ENCODE measurements around the gene TMEM116.

TMEM116 gene

DNA sequence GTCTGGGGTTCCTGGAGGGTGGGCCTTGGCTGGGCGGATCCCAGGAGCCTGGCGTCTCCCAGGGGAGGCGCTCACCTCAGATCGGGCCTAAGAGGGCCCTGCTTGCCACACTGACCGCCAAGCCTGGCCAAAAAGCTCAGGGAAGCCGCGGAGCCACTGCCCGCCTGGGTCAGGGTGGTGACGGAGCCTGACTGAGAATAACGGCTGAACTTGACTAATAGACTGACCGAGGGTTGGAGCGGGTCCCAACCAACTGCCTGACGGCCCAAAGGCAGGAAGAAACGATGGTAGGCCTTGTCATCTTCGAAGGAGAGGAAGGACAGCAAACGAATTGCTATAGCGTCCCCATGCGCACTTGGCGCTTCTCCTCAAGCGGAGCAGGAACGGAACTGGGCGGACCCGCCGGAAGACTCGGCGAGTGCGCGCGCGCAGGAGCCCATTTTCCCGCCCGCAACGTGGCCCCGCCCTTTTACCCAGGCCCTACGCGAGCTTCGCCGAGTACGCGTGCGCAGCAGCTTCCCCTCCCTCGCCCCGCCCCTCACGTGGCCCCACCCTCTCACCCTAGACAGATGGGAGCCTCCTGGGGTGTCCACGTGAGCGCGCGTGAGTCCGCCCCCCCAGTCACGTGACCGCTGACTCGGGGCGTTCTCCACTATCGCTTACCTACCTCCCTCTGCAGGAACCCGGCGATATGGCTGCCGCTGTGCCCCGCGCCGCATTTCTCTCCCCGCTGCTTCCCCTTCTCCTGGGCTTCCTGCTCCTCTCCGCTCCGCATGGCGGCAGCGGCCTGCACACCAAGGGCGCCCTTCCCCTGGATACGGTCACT, at the start of gene TMEM116, which contains the start of gene ERP29 (continued):
- TF ChIP-seq ZNF24 (tag by site-specific recombination; IDR thresholded peaks at IDR 0.05) (peak; percentile 57), ZNF121 (tag by site-specific recombination; IDR thresholded peaks at IDR 0.05) (0 out of 2 replicates have a peak, but pooled peaks have one; percentile 8), ZBTB7A (tag by site-specific recombination; IDR thresholded peaks at IDR 0.05; ENCODE audit: low read depth) (0 out of 2 replicates have a peak, but pooled peaks have one; percentile 20), KLF8 (tag by site-specific recombination; IDR thresholded peaks at IDR 0.05) (peak; percentile 95), EGR2 (tag by site-specific recombination; IDR thresholded peaks at IDR 0.05; ENCODE audit: low read depth) (peak; percentile 49), ZNF548 (tag by site-specific recombination; IDR thresholded peaks at IDR 0.05) (no peak), SP3 (tag by site-specific recombination; IDR thresholded peaks at IDR 0.05) (peak; percentile 94), OVOL3 (tag by site-specific recombination; IDR thresholded peaks at IDR 0.05) (0 out of 2 replicates have a peak, but pooled peaks have one; percentile 73), ZNF423 (tag by site-specific recombination; IDR thresholded peaks at IDR 0.05) (peak; percentile 63; the same call in 1 of the 2 replicates), ZFP37 (tag by site-specific recombination; IDR thresholded peaks at IDR 0.05) (peak; percentile 80), ZBTB17 (tag by site-specific recombination; IDR thresholded peaks at IDR 0.05) (peak; percentile 52), ZNF660 (tag by site-specific recombination; IDR thresholded peaks at IDR 0.05) (peak; percentile 71; the same call in 1 of the 2 replicates), ZNF792 (tag by site-specific recombination; IDR thresholded peaks at IDR 0.05) (peak; percentile 48; the same call in 1 of the 2 replicates), KLF9 (tag by site-specific recombination; IDR thresholded peaks at IDR 0.05; ENCODE audit: low read depth) (peak; percentile 93), ZXDB (tag by site-specific recombination; IDR thresholded peaks at IDR 0.05) (peak; percentile 82), ZNF747 (tag by site-specific recombination; IDR thresholded peaks at IDR 0.05) (no peak), ZNF169 (tag by site-specific recombination; IDR thresholded peaks at IDR 0.05) (no peak), ZNF394 (tag by site-specific recombination; IDR thresholded peaks at IDR 0.05; ENCODE audit: borderline replicate concordance) (peak; percentile 52; the same call in 1 of the 2 replicates), ZNF843 (tag by site-specific recombination; IDR thresholded peaks at IDR 0.05) (peak; percentile 12), ZNF133 (tag by site-specific recombination; IDR thresholded peaks at IDR 0.05) (no peak)
- TF ChIP-seq, protein P1, sequence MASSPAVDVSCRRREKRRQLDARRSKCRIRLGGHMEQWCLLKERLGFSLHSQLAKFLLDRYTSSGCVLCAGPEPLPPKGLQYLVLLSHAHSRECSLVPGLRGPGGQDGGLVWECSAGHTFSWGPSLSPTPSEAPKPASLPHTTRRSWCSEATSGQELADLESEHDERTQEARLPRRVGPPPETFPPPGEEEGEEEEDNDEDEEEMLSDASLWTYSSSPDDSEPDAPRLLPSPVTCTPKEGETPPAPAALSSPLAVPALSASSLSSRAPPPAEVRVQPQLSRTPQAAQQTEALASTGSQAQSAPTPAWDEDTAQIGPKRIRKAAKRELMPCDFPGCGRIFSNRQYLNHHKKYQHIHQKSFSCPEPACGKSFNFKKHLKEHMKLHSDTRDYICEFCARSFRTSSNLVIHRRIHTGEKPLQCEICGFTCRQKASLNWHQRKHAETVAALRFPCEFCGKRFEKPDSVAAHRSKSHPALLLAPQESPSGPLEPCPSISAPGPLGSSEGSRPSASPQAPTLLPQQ (tag by site-specific recombination; IDR thresholded peaks at IDR 0.05): peak; percentile 81
- TF ChIP-seq, protein P2, sequence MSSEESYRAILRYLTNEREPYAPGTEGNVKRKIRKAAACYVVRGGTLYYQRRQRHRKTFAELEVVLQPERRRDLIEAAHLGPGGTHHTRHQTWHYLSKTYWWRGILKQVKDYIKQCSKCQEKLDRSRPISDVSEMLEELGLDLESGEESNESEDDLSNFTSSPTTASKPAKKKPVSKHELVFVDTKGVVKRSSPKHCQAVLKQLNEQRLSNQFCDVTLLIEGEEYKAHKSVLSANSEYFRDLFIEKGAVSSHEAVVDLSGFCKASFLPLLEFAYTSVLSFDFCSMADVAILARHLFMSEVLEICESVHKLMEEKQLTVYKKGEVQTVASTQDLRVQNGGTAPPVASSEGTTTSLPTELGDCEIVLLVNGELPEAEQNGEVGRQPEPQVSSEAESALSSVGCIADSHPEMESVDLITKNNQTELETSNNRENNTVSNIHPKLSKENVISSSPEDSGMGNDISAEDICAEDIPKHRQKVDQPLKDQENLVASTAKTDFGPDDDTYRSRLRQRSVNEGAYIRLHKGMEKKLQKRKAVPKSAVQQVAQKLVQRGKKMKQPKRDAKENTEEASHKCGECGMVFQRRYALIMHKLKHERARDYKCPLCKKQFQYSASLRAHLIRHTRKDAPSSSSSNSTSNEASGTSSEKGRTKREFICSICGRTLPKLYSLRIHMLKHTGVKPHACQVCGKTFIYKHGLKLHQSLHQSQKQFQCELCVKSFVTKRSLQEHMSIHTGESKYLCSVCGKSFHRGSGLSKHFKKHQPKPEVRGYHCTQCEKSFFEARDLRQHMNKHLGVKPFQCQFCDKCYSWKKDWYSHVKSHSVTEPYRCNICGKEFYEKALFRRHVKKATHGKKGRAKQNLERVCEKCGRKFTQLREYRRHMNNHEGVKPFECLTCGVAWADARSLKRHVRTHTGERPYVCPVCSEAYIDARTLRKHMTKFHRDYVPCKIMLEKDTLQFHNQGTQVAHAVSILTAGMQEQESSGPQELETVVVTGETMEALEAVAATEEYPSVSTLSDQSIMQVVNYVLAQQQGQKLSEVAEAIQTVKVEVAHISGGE (tag by site-specific recombination; conservative IDR thresholded peaks at IDR 0.05; ENCODE audit: low read depth): peak; percentile 61; the same call in 1 of the 2 replicates
- TF ChIP-seq, protein P3, sequence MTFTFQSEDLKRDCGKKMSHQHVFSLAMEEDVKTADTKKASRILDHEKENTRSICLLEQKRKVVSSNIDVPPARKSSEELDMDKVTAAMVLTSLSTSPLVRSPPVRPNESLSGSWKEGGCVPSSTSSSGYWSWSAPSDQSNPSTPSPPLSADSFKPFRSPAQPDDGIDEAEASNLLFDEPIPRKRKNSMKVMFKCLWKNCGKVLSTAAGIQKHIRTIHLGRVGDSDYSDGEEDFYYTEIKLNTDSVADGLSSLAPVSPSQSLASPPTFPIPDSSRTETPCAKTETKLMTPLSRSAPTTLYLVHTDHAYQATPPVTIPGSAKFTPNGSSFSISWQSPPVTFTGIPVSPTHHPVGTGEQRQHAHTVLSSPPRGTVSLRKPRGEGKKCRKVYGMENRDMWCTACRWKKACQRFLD (tag by site-specific recombination; IDR thresholded peaks at IDR 0.05): no peak
- TF ChIP-seq, protein P4, sequence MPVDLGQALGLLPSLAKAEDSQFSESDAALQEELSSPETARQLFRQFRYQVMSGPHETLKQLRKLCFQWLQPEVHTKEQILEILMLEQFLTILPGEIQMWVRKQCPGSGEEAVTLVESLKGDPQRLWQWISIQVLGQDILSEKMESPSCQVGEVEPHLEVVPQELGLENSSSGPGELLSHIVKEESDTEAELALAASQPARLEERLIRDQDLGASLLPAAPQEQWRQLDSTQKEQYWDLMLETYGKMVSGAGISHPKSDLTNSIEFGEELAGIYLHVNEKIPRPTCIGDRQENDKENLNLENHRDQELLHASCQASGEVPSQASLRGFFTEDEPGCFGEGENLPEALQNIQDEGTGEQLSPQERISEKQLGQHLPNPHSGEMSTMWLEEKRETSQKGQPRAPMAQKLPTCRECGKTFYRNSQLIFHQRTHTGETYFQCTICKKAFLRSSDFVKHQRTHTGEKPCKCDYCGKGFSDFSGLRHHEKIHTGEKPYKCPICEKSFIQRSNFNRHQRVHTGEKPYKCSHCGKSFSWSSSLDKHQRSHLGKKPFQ (tag by site-specific recombination; IDR thresholded peaks at IDR 0.05): no peak
- TF ChIP-seq, protein P5, sequence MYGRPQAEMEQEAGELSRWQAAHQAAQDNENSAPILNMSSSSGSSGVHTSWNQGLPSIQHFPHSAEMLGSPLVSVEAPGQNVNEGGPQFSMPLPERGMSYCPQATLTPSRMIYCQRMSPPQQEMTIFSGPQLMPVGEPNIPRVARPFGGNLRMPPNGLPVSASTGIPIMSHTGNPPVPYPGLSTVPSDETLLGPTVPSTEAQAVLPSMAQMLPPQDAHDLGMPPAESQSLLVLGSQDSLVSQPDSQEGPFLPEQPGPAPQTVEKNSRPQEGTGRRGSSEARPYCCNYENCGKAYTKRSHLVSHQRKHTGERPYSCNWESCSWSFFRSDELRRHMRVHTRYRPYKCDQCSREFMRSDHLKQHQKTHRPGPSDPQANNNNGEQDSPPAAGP (tag by site-specific recombination; IDR thresholded peaks at IDR 0.05): peak; percentile 48; the same call in 1 of the 2 replicates
- TF ChIP-seq, protein P6, sequence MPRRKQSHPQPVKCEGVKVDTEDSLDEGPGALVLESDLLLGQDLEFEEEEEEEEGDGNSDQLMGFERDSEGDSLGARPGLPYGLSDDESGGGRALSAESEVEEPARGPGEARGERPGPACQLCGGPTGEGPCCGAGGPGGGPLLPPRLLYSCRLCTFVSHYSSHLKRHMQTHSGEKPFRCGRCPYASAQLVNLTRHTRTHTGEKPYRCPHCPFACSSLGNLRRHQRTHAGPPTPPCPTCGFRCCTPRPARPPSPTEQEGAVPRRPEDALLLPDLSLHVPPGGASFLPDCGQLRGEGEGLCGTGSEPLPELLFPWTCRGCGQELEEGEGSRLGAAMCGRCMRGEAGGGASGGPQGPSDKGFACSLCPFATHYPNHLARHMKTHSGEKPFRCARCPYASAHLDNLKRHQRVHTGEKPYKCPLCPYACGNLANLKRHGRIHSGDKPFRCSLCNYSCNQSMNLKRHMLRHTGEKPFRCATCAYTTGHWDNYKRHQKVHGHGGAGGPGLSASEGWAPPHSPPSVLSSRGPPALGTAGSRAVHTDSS (tag by site-specific recombination; IDR thresholded peaks at IDR 0.05): peak; percentile 57; the same call in 1 of the 2 replicates
- TF ChIP-seq, protein P7, sequence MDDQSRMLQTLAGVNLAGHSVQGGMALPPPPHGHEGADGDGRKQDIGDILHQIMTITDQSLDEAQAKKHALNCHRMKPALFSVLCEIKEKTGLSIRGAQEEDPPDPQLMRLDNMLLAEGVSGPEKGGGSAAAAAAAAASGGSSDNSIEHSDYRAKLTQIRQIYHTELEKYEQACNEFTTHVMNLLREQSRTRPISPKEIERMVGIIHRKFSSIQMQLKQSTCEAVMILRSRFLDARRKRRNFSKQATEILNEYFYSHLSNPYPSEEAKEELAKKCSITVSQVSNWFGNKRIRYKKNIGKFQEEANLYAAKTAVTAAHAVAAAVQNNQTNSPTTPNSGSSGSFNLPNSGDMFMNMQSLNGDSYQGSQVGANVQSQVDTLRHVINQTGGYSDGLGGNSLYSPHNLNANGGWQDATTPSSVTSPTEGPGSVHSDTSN (CRISPR knock-in tag; IDR thresholded peaks at IDR 0.05): peak; percentile 52; the same call in 1 of the 2 replicates

All from HEK293 (cell line).